ENCODE data around the gene COG7.

- TF ChIP-seq FOXM1 (IDR thresholded peaks at IDR 0.05; ENCODE audit: borderline replicate concordance) (no peak), SUZ12 (IDR thresholded peaks at IDR 0.05) (no peak)
Measured at GRCh38 chr16:23367564-23367963, 85.4 kb downstream of the COG7 start.
